CD4-positive, alpha-beta T cell treated with Interleukin-1 beta for 1 hour (primary cell): Measurements from ENCODE around the gene ATP6V0C.

Experiments
- DNase-seq, 2 donors: peaks; one replicate each; pipeline ENCODE4 v3.0.0-alpha.2; 2020 to 2022

Gene ATP6V0C

DNA sequence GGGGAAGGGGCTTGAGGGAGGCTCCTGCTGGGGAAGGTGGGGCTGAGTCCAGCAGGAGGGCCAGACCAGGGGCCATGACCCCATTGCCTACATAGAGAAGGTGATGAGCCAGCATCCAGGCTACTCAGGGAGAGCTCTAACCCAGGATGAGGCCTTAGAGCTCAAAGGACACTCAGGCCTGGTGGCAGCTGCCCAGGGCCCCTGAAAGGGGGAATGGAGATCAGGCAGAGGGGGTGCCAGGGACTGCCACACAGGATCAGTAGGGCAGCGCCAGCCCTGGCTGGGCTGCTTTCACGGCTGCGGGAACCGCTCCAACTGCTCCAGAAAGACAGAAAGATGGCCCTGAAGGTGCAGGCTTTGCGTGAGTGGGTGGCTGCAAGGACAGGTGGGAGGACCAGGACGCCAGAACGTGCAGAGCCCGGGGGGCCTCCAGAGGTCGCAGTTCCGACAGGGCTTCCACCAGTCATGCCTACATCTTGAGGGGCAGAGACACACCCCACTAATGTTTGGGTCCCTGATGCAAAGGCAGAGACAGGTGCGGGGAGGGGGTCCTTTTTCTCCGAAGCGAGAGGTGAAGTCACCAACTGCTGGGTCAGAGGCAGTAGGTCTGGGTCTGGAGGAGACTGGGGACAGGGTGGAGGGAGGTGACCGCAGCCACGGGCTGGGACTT is 882 bp upstream of the ATP6V0C start:
- peak; percentile 38 for DNase-seq

DNA sequence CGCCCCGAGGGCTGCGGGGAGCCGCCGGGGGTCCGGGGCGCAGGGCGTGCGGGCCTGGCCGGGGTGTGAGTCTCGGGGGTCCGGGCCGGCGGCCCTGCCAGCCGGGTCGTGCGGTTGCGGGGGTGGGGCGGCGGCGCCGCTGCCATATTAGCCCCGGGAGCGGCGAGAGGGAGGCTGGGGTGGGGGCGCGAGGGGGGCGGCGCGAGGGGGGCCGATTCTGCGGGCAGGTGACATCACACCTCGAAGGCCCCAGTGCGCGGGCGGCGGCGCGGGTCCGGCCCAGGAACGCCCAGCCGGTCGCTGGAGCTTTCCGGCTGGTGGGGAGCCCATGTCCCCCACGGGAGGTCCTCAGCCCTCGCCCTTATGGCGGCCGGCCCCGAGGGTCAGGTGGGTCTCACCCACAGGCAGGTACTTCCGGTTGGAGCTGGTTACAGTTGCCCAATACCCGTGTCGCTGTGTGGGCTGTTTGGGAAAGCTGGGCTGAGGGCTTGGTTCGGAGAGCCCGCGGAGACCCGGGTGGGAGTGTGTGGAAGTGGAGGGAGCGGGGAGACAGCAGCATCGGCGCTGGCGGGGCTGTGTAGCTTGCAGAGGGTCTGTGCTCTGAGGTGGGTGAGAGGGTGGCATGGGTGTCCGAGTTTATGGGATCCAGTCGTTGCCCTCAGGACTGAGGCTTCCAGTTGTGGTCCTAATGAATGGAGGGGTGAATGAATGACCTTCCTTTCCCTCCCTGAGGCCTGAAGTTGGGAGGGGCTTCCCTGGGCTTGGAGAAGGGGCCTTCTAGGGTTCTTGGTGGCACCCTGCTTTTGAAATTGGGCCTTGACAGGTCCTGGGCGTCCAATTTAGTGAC is 804 bp downstream of the ATP6V0C start:
- peak; percentile 54 to 56 for DNase-seq

DNA sequence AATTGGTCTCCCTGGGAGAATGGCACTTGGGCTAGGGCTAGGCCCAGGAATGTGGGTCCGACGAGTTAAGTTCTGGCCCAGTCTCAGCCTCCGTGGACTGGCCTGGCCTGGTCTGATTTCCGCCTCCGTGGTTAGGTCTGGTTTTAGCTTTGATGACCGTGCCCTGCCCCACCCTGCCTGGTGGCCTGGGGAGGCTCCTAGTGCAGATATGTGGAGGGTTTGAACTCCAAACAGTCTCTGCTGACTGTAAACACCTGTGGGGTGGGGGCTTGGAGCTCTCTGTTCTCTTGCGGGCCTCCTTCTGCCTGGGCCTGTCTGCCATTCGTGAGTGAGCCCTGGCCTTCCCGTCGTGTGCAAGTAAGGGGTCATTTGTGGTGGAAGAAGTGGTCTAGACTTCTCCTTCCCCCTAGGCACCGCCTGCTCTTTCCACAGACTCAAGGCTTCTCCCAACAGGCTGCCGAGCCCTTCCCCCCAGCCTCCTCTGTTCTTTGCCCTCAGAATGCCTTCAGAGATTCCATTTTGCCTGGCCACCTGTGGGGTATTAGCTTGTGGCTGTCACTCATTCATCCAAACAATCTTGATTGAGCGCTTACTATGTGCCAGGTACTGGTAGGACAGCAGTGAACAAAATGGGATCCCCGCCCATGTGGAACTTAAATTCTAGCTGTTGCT is 1.6 kb downstream of the ATP6V0C start:
- DNase-seq = no peak

DNA sequence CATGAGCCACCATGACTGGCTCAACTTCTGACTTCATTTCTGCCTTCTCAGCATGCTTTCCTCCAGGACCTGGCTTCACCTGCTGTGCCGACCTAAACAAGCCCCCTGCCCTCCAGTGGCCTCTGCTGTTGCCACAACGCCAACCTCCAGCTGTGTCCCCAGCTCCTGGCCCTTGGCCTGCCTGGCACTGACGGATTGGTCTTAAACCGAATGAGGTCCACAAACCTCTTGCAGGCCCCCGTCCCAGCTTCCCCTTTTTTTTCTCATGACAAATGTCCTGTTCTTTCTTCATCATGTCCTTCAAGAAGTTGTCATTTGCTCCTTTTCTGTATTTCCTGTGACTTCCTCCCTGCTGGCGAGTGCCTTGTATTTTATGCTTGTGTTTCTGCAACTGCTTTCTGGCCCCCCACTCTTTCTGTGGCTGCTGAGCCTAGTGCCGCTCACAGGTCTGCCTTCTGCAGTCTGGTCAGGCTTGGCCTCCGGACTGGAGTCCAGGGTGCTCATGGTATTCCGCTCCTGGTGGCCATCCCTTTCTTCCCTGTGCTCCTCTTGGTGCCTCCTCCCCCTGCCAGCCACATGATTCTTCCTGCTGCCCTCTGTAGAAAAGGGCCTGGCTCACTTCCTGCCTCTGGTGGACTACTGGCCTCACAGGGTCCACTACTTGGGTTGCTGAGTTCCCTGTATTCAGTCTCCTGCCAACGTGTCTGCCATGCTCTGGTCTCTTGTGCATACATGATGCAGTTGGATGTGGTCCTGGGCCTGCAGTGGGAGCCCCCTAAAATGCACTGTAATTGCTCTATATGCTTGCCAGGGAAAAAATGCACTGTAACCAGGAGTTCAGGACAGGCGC is 2.9 kb downstream of the ATP6V0C start:
- peak in 1 of 2 donors; percentile 50 for DNase-seq

DNA sequence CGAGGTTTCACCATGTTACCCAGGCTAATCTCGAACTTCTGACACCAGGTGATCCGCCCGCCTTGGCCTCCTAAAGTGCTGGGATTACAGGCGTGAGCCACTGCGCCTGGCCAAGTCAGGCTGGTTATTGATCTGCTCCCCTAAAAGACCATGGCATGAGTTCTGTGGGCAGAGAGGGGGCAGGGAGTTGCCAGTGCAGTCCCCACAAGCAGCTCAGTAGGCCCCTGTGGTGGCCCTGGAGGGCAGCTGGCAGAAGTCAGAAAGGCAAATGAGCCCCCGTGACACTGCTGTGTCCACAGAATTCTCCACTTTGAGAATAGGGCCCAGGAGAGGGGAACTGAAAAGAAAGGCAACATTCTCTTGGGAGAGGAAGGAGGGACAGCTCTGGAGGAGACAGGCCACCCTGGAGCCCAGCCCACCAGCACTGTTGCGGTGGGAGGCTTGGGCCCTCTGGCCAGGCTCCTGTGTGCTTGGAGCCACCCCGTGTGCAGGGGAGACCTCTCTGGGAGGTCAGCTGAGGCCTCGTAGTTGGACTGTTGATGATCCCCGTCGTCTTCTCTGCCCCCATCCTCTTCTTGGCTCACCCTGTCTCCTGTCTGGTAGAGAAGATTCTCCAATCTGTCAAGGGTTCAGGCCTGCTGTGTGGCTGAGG is 4.3 kb downstream of the ATP6V0C start:
- DNase-seq = no peak

DNA sequence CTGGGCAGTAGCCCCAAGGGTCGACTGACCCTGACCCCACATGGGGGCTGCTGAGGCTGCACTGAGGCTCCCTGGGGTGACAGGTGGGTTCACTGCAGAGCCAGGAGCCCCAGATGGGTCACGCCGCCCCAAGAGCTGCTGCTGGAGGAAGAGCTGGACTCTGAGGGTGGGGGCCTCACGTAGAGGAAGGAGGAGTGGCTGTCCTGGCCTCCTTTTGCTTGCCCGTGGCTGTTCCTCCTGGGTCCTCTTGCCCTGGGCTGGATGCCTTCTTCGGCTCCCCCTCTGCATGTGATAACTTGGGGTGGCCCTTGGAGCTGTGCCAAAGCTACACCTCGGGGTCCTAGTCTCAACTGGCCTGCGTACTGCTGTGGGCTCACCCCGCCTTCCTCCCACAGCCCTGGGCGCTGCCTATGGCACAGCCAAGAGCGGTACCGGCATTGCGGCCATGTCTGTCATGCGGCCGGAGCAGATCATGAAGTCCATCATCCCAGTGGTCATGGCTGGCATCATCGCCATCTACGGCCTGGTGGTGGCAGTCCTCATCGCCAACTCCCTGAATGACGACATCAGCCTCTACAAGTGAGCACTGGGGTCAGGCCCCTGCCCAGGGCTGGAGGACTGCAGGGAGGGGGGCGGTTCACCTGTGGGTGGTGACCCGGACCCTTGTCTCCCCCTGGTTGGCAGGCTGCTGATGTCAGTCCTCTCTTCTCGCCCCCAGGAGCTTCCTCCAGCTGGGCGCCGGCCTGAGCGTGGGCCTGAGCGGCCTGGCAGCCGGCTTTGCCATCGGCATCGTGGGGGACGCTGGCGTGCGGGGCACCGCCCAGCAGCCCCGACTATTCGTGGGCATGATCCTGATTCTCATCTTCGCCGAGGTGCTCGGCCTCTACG is 5.3 kb downstream of the ATP6V0C start:
- no peak for DNase-seq

DNA sequence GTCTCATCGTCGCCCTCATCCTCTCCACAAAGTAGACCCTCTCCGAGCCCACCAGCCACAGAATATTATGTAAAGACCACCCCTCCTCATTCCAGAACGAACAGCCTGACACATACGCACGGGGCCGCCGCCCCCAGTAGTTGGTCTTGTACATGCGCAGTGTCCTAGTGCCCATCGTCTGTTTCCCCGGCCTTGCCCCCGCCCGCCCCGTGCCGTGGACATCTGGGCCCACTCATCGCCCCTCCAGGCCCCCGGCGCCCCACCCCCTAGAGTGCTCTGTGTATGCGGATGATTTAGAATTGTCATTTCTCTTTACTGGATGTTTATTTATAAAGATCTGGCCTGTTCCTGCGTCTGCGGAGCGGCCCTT is 5.9 kb downstream of the ATP6V0C start:
- DNase-seq = no peak

DNA sequence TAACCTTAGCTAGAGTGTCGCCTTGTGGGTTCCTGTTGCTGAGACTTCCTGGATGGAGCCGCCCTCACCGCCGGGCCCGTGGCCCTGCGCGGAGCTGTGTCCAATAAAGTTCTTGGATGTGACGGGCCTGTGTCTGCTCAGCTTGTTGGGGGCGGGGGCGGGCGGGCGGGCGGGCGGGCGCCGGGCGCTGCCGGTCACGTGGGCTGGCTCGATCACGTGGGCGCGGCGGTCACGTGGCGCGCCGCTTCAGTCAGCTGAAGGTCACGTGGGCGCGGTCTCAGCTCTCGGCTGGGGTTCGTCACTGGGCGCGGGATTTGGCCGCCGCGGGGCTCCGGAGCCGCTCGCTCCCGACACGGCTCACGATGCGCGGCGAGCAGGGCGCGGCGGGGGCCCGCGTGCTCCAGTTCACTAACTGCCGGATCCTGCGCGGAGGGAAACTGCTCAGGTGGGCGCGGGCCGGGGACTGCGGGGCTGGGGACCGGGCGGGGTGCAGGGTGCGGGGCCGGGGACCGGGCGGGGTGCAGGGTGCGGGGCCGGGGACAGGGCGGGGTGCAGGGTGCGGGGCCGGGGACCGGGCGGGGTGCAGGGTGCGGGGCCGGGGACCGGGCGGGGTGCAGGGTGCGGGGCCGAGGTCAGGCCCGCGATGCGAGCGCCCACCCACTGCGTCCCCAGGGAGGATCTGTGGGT is 6.5 kb downstream of the ATP6V0C start, which contains the start of gene AMDHD2:
Gene AMDHD2 (plus strand): TSS at position 275 of the 687 bp plus-strand sequence. CDS start 88 bp downstream, at position 363.
- peak; percentile 90 to 92 for DNase-seq

DNA sequence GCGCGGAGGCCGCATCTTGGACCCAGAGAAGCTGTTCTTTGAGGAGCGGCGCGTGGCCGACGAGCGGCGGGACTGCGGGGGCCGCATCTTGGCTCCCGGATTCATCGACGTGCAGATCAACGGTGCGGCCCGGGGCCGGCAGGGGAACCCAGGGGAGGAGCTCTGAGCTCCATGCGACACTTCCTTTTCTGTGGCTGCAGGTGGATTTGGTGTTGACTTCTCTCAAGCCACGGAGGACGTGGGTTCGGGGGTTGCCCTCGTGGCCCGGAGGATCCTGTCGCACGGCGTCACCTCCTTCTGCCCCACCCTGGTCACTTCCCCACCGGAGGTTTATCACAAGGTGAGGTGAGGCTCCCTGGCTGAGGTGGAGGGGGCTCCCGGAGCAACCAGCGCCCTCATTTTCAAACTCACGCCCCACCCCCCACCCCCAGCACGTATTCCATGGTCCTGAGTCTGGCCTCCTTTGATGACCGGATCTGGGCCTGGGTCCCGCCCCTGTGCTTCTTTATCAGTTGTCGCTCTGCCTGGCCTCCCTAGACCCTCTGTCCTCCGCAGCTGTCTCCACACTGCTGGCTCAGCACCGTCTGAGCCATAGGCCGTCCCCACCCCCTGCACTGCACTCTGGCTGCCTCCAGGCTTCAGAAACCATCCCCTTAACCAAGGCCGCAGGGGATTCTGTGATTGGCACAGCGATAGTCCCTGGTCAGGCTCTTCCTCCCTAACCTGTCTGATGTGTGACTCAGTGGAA is 7.2 kb downstream of the ATP6V0C start:
- DNase-seq = peak; percentile 84 to 86

DNA sequence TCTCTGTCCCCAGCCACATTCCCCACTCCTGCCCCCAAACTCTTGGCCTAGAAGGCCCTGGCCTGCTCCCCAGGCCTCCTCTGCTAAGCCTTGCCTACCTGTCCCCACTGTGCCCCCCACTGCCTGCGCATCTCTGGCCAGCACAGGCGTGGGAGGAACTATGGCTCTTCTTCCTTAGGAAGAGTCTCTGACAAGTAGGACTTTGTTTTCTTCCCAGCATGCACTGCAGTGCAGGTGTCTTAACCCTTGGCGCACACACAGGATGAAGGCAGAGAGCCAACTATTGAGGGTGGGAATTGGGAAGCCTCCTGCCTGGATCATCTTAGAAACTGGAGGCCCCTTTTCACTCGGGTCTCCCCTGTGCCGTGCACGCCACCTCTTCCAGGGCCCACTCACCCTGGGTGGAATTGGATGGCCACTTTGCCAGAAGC is 10.1 kb downstream of the ATP6V0C start:
- DNase-seq = no peak

DNA sequence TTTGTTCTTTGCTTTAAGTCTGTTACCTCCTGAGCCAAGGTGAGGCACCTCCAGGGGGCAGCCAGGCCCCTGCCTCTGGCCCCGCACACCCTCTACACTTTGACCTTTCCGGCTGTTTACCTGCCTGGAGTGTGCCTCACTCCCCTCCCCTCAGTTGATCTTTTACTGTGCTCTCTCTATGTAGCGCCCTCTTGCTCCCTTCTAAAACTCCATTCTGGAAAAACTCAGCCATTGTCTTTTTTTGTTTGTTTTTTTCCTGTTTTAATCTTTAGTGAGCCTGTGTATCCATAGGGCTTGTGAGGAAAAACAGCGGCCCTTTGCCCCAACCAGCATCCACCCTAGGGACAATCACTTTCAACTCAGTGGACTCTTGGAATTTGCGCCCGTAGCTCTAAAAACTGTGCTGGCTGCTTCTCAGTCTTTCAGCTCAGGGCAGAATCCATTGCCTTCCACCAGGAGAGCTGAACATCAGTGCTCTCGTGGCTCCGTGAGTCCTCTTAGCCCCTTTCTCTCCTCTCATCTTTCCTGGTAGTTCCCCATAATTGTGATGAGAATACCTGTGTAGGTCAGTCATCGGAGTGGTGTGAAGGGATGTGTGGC is 10.7 kb downstream of the ATP6V0C start:
- no peak for DNase-seq

DNA sequence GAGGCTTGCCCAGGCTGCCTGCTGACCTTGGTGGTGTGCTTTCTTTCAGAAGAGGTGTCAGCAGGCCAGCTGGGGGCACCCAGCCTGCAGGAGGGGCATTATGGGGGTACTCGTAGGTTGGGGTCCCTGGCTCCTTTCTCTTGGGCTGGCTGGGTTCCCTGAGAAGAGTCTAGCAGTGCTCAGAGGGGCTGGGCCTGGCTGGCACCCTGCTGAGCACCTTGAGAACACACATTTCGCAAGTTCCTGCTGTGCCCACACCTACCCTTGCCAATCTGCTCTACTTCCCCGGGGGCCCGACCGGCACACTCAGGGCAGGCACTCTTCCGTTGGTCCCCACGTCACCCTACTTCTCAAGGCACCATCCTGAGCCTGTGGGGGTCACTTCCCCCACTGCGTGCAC is 12.4 kb downstream of the ATP6V0C start:
- no peak for DNase-seq

DNA sequence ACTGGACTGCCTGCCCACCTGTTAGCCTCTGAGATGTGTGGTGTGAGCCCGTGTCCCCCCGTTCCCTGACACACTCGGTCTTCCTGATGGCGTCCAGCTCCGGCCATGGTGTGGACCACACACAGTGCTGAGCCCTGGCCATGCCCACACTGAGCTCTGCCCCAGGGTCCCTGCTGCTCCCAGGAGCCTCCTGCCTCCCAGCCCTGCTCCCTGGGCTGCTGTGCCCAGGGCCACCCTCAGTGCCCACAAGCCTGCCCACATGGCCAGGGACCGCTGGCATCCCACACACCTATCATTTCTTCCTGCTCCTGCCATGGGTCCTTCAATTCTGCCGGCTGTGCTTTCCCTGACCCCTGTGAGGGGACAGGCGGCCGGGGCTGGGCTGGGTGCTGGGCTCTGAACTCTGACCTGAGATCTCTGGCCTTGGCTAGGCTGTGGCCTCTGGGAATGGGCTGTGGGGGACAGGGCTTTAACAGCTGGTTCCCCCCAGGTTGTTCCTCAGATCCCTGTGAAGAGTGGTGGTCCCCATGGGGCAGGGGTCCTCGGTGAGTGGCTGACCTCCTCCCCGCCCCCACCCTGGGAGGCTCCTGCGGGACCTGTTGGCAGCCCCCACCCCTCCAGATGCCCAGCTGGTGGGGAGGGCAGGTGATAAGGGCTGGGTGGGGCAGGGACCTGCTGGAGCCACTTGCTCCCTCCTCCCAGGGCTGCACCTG is 13.5 kb downstream of the ATP6V0C start:
- DNase-seq = no peak

DNA sequence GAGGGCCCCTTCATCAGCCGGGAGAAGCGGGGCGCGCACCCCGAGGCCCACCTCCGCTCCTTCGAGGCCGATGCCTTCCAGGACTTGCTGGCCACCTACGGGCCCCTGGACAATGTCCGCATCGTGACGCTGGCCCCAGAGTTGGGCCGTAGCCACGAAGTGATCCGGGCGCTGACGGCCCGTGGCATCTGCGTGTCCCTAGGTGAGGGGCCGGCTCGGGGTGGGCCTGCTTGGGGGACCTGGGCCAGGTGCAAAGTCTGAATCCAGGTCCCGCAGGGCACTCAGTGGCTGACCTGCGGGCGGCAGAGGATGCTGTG is 14.0 kb downstream of the ATP6V0C start:
- DNase-seq = no peak

DNA sequence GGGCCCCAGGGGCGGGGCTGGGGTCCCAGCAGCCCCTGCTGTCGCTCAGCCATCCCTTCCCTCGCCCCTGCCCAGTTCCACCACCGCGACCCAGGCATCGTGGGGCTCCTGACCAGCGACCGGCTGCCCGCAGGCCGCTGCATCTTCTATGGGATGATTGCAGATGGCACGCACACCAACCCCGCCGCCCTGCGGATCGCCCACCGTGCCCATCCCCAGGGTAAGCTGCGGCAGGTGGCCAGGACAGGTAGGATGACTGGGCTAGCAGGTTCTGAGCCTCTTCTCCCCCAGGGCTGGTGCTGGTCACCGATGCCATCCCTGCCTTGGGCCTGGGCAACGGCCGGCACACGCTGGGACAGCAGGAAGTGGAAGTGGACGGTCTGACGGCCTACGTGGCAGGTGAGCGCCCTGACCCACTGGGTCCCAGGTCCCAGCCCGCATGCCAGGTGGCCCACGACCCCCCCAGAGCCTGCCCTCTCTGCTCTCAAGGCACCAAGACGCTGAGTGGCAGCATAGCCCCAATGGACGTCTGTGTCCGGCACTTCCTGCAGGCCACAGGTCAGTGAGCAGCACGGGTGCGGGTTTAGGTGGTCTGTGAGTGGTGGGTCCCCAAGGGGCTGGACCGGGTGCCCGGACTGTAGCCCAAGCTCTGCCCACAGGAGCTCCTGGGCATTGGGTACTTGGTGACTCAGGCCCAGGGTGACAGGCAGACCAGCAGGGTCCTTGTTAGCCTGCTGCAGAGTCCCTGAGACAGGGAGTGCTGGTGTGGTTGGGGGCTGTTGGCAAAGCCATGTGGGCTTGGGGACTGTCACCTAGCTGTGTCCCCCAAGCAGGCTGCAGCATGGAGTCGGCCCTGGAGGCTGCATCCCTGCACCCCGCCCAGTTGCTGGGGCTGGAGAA is 14.7 kb downstream of the ATP6V0C start:
- DNase-seq = no peak

DNA sequence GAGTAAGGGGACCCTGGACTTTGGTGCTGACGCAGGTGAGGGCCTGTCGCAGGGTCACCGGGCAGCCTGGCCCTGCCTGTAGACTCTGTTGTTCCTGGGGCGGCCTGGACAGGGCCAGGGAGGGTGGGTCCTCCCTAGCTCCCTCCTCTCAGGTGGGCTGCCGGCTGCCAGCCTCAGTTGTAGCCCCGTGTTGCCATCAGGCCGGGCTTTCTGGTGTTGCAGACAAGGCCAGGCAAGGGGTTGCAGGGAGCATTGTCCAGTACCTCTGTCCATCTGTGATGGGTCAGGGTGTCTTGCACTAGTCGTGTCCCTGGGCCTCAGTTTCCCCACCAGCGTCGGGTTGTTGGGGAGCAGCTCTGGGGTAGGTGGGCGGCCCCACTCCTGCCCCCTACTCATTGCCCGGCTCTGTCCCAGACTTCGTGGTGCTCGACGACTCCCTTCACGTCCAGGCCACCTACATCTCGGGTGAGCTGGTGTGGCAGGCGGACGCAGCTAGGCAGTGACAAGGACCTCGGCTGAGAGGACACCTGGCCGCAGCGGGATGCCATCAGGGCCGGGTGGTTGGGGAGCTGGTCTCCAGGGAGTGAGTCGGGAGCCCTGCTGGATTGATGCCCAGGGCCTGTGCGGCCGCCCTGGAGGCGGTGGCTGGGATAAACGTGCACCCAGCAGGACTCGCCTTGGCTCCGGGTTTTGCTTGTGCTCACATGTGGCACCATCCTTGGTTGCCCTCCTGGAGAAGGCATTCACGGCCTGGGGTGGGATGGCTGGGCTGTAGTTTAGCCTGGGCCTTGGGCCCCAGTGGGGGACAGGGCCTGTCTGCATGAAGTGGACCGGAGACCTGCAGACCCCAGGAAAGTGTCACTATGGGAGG is 15.5 kb downstream of the ATP6V0C start:
- no peak for DNase-seq
